GM12878 (cell line): ENCODE measurements around the gene NAALADL2. TPM values are rescaled to one million over a fixed set of nuclear protein-coding genes. Genes with fewer than 3 reads are reported as not detected.
"Not testable (repeated sequence)": the region's sequence is repeated elsewhere in the genome, so short reads cannot be mapped to it uniquely, and the experiment has no call there.

Experiments
- ATAC-seq: fragments of 200-7000 bp; cut with Tn5 transposase; 3 replicates; pipeline ENCODE4 v1.9.1; 2020; ENCODE audit warnings: mild to moderate bottlenecking, moderate library complexity
- BruUV-seq: library from RNA; stranded (reverse); fragments of 400-500 nt; replicated peaks from 2 replicates; lab custom pipeline; 2021; lab: Mats Ljungman, UMichigan
- CTCF ChIA-PET: fragments of 300-600 bp; sonication (Branson Sonifier 250); formaldehyde crosslinking; extraction: SDS; loops from one replicate; lab custom pipeline; 2021; ENCODE audit warnings: inconsistent platforms; lab: Yijun Ruan, JAX
- POLR2A ChIA-PET: fragments of 350-600 bp; formaldehyde crosslinking; extraction: SDS; loops from one replicate; lab custom pipeline; 2021; ENCODE audit warnings: inconsistent platforms; lab: Charles Lee
- RAD21 ChIA-PET: fragments of 300-600 bp; sonication (Branson Sonifier 250); formaldehyde crosslinking; loops from one replicate; lab custom pipeline; 2023; ENCODE audit warnings: antibody characterized with exemption; ENCODE audit not compliant: unreplicated experiment; lab: Charles Lee
- SMC1A ChIA-PET: fragments of 300-600 bp; sonication (Branson Sonifier 250); formaldehyde crosslinking; loops from one replicate; lab custom pipeline; 2023; ENCODE audit not compliant: unreplicated experiment, uncharacterized antibody; lab: Charles Lee
- DNase-seq: peaks from one replicate; pipeline ENCODE4 v3.0.0-alpha.2; 2011; ENCODE audit warnings: low read depth, low spot score
- FAIRE-seq: peaks from 3 replicates; lab custom pipeline; 2011; peaks lifted over from hg19 to GRCh38; lab: Jason Lieb, UNC
- H2AFZ ChIP-seq: 2 replicates; pipeline ENCODE4 v1.6.0; 2011; ENCODE audit warnings: low read depth, low read length, control low read depth; ENCODE audit not compliant: control insufficient read depth
- H3K27ac ChIP-seq: 2 replicates; pipeline ENCODE4 v1.5.1; 2011; ENCODE audit warnings: control low read depth; ENCODE audit not compliant: control insufficient read depth, insufficient read depth
- H3K27me3 ChIP-seq, 2 experiments: replicated peaks in 1 of 2; 2 replicates each; pipeline versions ENCODE4 v1.6.0 to v1.6.1; 2011; ENCODE audit warnings: low read length in 1 of 2; ENCODE audit not compliant: control insufficient read depth in 2 of 2, insufficient read depth in 2 of 2
- H3K36me3 ChIP-seq, 2 experiments: 2 replicates each; pipeline ENCODE4 v1.5.1; 2011; ENCODE audit warnings: low read length in 1 of 2; ENCODE audit not compliant: control insufficient read depth in 2 of 2, insufficient read depth in 2 of 2
- H3K4me1 ChIP-seq: 2 replicates; pipeline ENCODE4 v1.6.1; 2011; ENCODE audit warnings: mild to moderate bottlenecking, low read length, moderate library complexity, mixed read lengths; ENCODE audit not compliant: control insufficient read depth, insufficient read depth
- H3K4me2 ChIP-seq: 2 replicates; pipeline ENCODE4 v1.6.0; 2011; ENCODE audit warnings: control low read depth; ENCODE audit not compliant: control insufficient read depth, insufficient read depth
- H3K4me3 ChIP-seq: fragments of 200-600 bp; sonication (generic); 2 replicates; pipeline ENCODE4 v1.5.1; 2016
- H3K79me2 ChIP-seq: 2 replicates; pipeline ENCODE4 v1.6.0; 2011; ENCODE audit warnings: low read length; ENCODE audit not compliant: control insufficient read depth, insufficient read depth
- H3K9ac ChIP-seq: 2 replicates; pipeline ENCODE4 v1.8.0; 2011; ENCODE audit warnings: low read length, control low read depth, mixed read lengths; ENCODE audit not compliant: control insufficient read depth, insufficient read depth
- H3K9me3 ChIP-seq: replicated peaks from 3 replicates; pipeline ENCODE4 v1.5.1; 2011; ENCODE audit warnings: mild to moderate bottlenecking, low read length; ENCODE audit not compliant: control insufficient read depth, insufficient read depth
- H4K20me1 ChIP-seq: 2 replicates; pipeline ENCODE4 v1.6.0; 2011; ENCODE audit not compliant: control insufficient read depth, insufficient read depth
- IKZF1 ChIP-seq: fragments of 450-650 bp; conservative IDR thresholded peaks from 2 replicates; pipeline ENCODE4 v1.6.1; 2017; ENCODE audit warnings: antibody characterized with exemption, mild to moderate bottlenecking
- IKZF2 ChIP-seq, 2 experiments: fragments of 450-650 bp; IDR thresholded peaks; 2 replicates each; pipeline ENCODE4 v1.6.1; 2017; ENCODE audit warnings: mild to moderate bottlenecking in 2 of 2, moderate library complexity in 2 of 2
- RELA ChIP-seq: fragments of 450-650 bp; IDR thresholded peaks from 2 replicates; pipeline ENCODE4 v1.8.0; 2014; ENCODE audit warnings: borderline replicate concordance; ENCODE audit not compliant: partially characterized antibody
- SMC3 ChIP-seq: IDR thresholded peaks from 2 replicates; pipeline ENCODE4 v1.6.1; 2011; ENCODE audit warnings: low read length, improper control_type of control experiment, borderline replicate concordance
- WGBS: methylation state at CpG from one replicate; pipeline ENCODE4 v1.1.6; 2016; ENCODE audit warnings: low lambda C conversion rate; ENCODE audit not compliant: insufficient replicate concordance, insufficient coverage; ENCODE audit errors: missing lambda C conversion rate; 5-methylcytosine and 5-hydroxymethylcytosine counted together
- in situ Hi-C: fragments of 300-500 bp; cut with MboI; formaldehyde crosslinking; loops from 9 replicates; pipeline ENCODE4 v1.14.3; 2018; ENCODE audit warnings: mixed read lengths
- intact Hi-C: fragments of 100-400 bp; cut with micrococcal nuclease; formaldehyde crosslinking; loops from one replicate; pipeline ENCODE4 v1.14.2; 2022; ENCODE audit not compliant: unreplicated experiment
- polyA plus RNA-seq, 11 experiments: library from polyadenylated mRNA; depleted of rRNA in 4 of 11; unstranded in 6 of 11; stranded (reverse) in 5 of 11; fragments of >200 nt; fragmentation: Nextera tagmentation in 4 of 11; fragmentation: Illumina TruSeq in 1 of 11; extraction: Ambion mirVana in 4 of 11; extraction: Trizol in 1 of 11; gene quantifications; 1 replicate in 1 of 11; 2 replicates in 10 of 11; pipeline versions ENCODE4 v1.2.1 to v1.2.3, GENCODE V29; 2011 to 2016; ENCODE audit warnings: inconsistent platforms in 2 of 11, missing spikeins in 2 of 11, low read depth in 1 of 11
- total RNA-seq, 4 experiments: library from RNA; depleted of rRNA in 3 of 4; stranded (reverse); fragments of >200 nt in 3 of 4; fragmentation: Illumina TruSeq in 1 of 4; extraction: Trizol in 1 of 4; gene quantifications; 2 replicates each; pipeline versions ENCODE4 v1.2.1 to v1.2.3, GENCODE V29; 2013 to 2021

Gene NAALADL2
- total and polyA plus RNA-seq, 10 of the 15 experiments (the other 5 are each of a cell fraction or from before 2014, with no cell fraction given) = 0.06 to 10.8 (median 0.46) TPM

- CTCF ChIA-PET = interaction anchor here (0.8 to 1.6 kb wide), 3 partner anchors 42 to 405 kb away, joined by 3 read pairs; no protein-coding TSS in a partner anchor
- SMC1A ChIA-PET = interaction anchor here (1.0 to 3.0 kb wide), 14 partner anchors 11 to 169 kb away, joined by 3 to 11 read pairs (median 4); no protein-coding TSS in a partner anchor
- H3K4me3 ChIP-seq = no peak overlapping the region
Observed at GRCh38 chr3:175526609-175527280, 667.6 kb downstream of the NAALADL2 start.

GRCh38 chr3:175528693-175529092 lies 669.6 kb downstream of the NAALADL2 start:
- H3K4me1 ChIP-seq, FAIRE-seq, H3K4me2 ChIP-seq, H4K20me1 ChIP-seq, H3K36me3 ChIP-seq, CTCF ChIA-PET, ATAC-seq, intact Hi-C loops, H3K4me3 ChIP-seq, in situ Hi-C loops, H3K27ac ChIP-seq, BruUV-seq, H2AFZ ChIP-seq, SMC1A ChIA-PET, POLR2A ChIA-PET, DNase-seq, H3K79me2 ChIP-seq, H3K9ac ChIP-seq, H3K9me3 ChIP-seq, H3K27me3 ChIP-seq, RAD21 ChIA-PET: not testable (repeated sequence)
- WGBS = 0% methylated on average over 2 of the region's 2 CpGs

More at GRCh38 chr3:175526609-175527280, 667.6 kb downstream of the NAALADL2 start:
- H3K27ac ChIP-seq = no peak overlapping the region
- in situ Hi-C loops = no loop called here
- no peaks in the 10 kb centered on the region for H3K9me3 ChIP-seq
- H3K79me2 ChIP-seq = no peaks in the 10 kb centered on the region
- TF ChIP-seq RELA (no peak), SMC3 (no peak), IKZF1 (0 out of 2 replicates have a peak, but pooled peaks have one; percentile 22), IKZF2 (IDR thresholded peaks at IDR 0.05) (peak in 1 of 2 experiments; percentile 32; a peak in 2 of 4 replicates)
- no peak overlapping the region for H3K9ac ChIP-seq
- ATAC-seq (peak; percentile 73), DNase-seq (no peak), FAIRE-seq (no peak)
- H3K4me2 ChIP-seq = no peak overlapping the region
- intact Hi-C loops = no loop called here
- RAD21 ChIA-PET = interaction anchor here (0.8 to 1.5 kb wide), 5 partner anchors 37 to 251 kb away, joined by 3 to 5 read pairs (median 3); no protein-coding TSS in a partner anchor
- 17% methylated on average over 4 of the region's 4 CpGs for WGBS
- no peak overlapping the region; the same call in 1 of the 2 replicates for H2AFZ ChIP-seq
- H3K4me1 ChIP-seq = no peaks in the 10 kb centered on the region
- H3K36me3 ChIP-seq = no peaks in the 10 kb centered on the region
- POLR2A ChIA-PET = interaction anchor here (0.5 to 0.7 kb wide), 2 partner anchors 21 to 931 kb away, joined by 3 read pairs; no protein-coding TSS in a partner anchor
- H4K20me1 ChIP-seq = no peaks in the 10 kb centered on the region
- no peaks in the 10 kb centered on the region; a peak in 1 of 4 replicates for H3K27me3 ChIP-seq
- BruUV-seq = no TSS peak
